Activated T-cell treated with anti-CD3 and anti-CD28 coated beads, Interleukin-2, amount 50 U/mL, for 72 hours (primary cell): ENCODE data around the gene NCLN. TPM values are rescaled to one million over a fixed set of nuclear protein-coding genes. Genes with fewer than 3 reads are reported as not detected.
A peak's percentile ranks its signal among the peaks of the same experiment; 100 is the strongest.
"Not testable (repeated sequence)": the region's sequence is repeated elsewhere in the genome, so short reads cannot be mapped to it uniquely, and the experiment has no call there.

Source experiments
- ATAC-seq, 2 donors: fragments of 150-1000 bp; cut with Tn5 transposase; replicated peaks in 1 of 2; 2 replicates each; pipeline ENCODE4 v1.10.0; 2021; ENCODE audit warnings: moderate library complexity in 2 of 2, mild to moderate bottlenecking in 1 of 2
- DNase-seq, 2 donors: peaks; one replicate each; pipeline ENCODE4 v3.0.0; 2021 to 2022; ENCODE audit warnings: mixed read lengths in 1 of 2
- H3K27ac Mint-ChIP-seq: one replicate; pipeline ENCODE4 v1.8.0; 2022; ENCODE audit warnings: mild to moderate bottlenecking, moderate library complexity, mixed read lengths
- H3K27me3 Mint-ChIP-seq: one replicate; pipeline ENCODE4 v1.8.0; 2022; ENCODE audit warnings: low read depth, mixed read lengths
- H3K36me3 Mint-ChIP-seq, 2 donors: one replicate each; pipeline ENCODE4 v1.8.0; 2022; ENCODE audit warnings: mixed read lengths in 2 of 2, mild to moderate bottlenecking in 1 of 2; ENCODE audit not compliant: insufficient read depth in 2 of 2
- H3K4me1 Mint-ChIP-seq: one replicate; pipeline ENCODE4 v1.8.0; 2022; ENCODE audit warnings: low read depth, mixed read lengths
- H3K4me3 Mint-ChIP-seq, 2 donors: one replicate each; pipeline ENCODE4 v1.8.0; 2022; ENCODE audit warnings: mild to moderate bottlenecking in 2 of 2, mixed read lengths in 2 of 2, moderate library complexity in 2 of 2
- H3K9me3 Mint-ChIP-seq, 2 donors: one replicate each; pipeline ENCODE4 v1.8.0; 2022; ENCODE audit warnings: mixed read lengths in 2 of 2
- total RNA-seq, 2 donors: library from RNA; stranded (reverse); gene quantifications; one replicate each; pipeline ENCODE4 v1.2.3, GENCODE V29; 2022

The NCLN gene
- total RNA-seq, 2 donors from 2014 or later = 35.0 to 38.7 TPM

DNA sequence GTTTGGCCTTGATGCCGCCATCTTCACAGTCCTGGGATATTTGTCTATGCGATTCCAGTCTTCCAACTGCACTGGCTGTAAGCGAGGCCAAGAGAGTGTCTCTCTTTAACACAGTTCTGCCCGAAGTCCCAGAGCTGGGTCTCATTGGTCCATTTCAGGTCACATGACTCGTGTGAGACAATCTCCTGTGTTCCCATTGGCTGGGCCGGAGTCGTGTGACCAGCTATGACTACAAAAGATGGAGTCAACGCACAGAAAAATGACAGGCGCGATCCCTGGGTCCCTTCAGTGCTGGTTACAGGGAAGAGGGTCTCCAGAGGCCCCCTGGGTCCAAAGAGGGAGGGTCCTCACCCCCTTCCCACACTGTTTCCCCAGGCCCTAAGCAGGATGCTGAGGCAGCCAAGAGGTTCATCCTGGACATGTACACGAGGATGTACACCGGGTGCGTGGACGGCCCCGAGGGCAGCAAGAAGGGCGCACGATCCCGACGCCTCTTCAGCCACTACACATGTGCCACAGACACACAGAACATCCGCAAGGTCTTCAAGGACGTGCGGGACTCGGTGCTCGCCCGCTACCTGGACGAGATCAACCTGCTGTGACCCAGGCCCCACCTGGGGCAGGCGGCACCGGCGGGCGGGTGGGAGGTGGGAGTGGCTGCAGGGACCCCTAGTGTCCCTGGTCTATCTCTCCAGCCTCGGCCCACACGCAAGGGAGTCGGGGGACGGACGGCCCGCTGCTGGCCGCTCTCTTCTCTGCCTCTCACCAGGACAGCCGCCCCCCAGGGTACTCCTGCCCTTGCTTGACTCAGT, 23.1 kb upstream of the NCLN start:
- Mint-ChIP-seq H3K27ac (no peak overlapping the region), H3K36me3 (peaks cover 19 to 26% of the 10 kb centered on the region in 2 donors), H3K27me3 (no peaks in the 10 kb centered on the region), H3K9me3 (peaks cover 2 to 4% of the 10 kb centered on the region in 2 donors), H3K4me1 (peaks cover 33% of the 10 kb centered on the region), H3K4me3 (no peak overlapping the region)
- peak; percentile 14 to 27 for ATAC-seq
- peak in 1 of 2 donors; percentile 29 for DNase-seq

- H3K27me3 Mint-ChIP-seq = no peaks in the 10 kb centered on the region
- H3K9me3 Mint-ChIP-seq = peaks cover 2 to 4% of the 10 kb centered on the region in 2 donors
- peaks cover 33% of the 10 kb centered on the region for H3K4me1 Mint-ChIP-seq
- H3K4me3 Mint-ChIP-seq = no peak overlapping the region
- ATAC-seq = peak; percentile 88
- no peak overlapping the region for H3K27ac Mint-ChIP-seq
- peaks cover 19 to 23% of the 10 kb centered on the region in 2 donors for H3K36me3 Mint-ChIP-seq
- DNase-seq = peak; percentile 73 to 74
These were observed 22.4 kb upstream of the NCLN start for GRCh38 chr19:3163230-3163886.

DNA sequence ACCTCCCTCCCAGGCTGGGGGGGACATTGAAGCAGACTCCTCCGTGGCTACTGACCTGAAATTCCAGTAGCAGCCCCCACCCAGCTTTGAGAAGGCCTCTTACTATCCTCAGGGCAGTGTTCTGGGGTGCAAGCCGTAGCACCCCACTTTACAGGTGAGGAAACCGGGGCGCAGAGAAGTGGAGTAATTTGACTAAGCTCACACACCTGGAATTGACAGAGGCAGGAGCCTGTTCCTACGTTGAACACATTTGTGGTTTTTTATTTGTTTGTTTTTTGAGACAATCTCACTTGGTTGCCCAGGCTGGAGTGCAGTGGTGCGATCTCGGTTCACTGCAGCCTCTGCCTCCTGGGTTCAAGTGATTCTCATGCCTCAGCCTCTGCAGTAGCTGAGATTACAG, 21.8 kb upstream of the NCLN start:
- ATAC-seq = no peak
- Mint-ChIP-seq H3K4me3 (no peak overlapping the region), H3K9me3 (peaks cover 2 to 4% of the 10 kb centered on the region in 2 donors), H3K27ac (no peak overlapping the region), H3K36me3 (peaks cover 16 to 18% of the 10 kb centered on the region in 2 donors), H3K27me3 (no peaks in the 10 kb centered on the region), H3K4me1 (peaks cover 33% of the 10 kb centered on the region)
- no peak for DNase-seq

GRCh38 chr19:3167533-3168272, 18.0 kb upstream of the NCLN start:
- peaks cover 26% of the 10 kb centered on the region for H3K4me1 Mint-ChIP-seq
- H3K27me3 Mint-ChIP-seq = no peaks in the 10 kb centered on the region

DNA sequence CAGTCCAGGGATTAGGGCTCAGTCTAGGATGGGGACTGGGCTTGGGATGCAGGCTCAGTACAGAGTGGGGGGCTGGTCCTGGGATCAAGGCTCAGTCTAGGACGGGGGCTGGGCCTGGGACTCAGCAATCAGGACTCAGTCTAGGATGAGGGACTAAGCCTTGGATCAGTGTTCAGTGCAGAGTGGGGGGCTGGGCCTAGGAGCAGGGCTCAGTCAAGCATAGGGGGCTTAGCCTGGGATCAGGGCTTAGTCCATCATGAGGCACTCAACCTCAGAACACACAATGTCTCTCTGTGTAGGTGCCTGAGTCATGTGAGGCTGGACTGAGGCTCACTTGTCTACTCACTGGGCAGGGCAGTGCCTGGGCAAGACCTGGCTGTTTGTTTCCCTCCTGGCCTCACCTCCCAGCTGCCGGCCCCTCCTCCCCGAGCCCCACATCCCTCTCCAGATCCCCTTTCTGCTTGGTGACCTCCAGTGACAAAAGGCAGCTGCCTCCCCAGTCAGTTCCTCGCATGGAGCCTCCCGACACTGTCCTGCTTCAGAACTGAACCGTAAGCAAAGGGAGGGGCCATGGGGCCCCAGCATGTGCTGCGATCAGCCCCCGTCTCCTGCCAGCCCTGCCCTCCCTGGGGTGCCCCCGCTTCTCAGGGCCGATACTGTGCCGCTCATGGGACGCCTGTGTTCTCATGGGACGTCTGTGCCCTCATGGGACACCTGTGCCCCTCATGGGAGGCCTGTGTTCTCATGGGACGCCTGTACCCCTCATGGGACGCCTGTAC, 13.6 kb upstream of the NCLN start:
- Mint-ChIP-seq H3K36me3 (peaks cover 0 to 2% of the 10 kb centered on the region in 2 donors), H3K27ac (no peak overlapping the region), H3K4me3 (no peak overlapping the region), H3K27me3 (no peaks in the 10 kb centered on the region), H3K4me1 (peaks cover 18% of the 10 kb centered on the region), H3K9me3 (no peaks in the 10 kb centered on the region)
- ATAC-seq (peak; percentile 15 to 26), DNase-seq (no peak)

More at GRCh38 chr19:3167533-3168272, 18.0 kb upstream of the NCLN start:
- no peak overlapping the region for H3K4me3 Mint-ChIP-seq
- H3K36me3 Mint-ChIP-seq = peaks cover 0 to 2% of the 10 kb centered on the region in 2 donors
- H3K27ac Mint-ChIP-seq = no peak overlapping the region
- ATAC-seq (no peak), DNase-seq (no peak)
- H3K9me3 Mint-ChIP-seq = no peaks in the 10 kb centered on the region

DNA sequence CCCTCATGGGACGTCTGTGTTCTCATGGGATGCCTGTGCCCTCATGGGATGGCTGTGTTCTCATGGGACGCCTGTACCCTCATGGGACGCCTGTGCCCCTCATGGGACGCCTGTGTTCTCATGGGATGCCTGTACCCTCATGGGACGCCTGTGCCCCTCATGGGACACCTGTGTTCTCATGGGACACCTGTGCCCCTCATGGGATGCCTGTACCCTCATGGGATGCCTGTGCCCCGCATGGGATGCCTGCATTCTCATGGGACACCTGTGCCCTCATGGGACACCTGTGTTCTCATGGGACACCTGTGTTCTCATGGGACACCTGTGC, 13.1 kb upstream of the NCLN start:
- H3K4me3 Mint-ChIP-seq, H3K27ac Mint-ChIP-seq, ATAC-seq, DNase-seq, H3K27me3 Mint-ChIP-seq, H3K9me3 Mint-ChIP-seq, H3K36me3 Mint-ChIP-seq: not testable (repeated sequence)
- peaks cover 21% of the 10 kb centered on the region for H3K4me1 Mint-ChIP-seq

DNA sequence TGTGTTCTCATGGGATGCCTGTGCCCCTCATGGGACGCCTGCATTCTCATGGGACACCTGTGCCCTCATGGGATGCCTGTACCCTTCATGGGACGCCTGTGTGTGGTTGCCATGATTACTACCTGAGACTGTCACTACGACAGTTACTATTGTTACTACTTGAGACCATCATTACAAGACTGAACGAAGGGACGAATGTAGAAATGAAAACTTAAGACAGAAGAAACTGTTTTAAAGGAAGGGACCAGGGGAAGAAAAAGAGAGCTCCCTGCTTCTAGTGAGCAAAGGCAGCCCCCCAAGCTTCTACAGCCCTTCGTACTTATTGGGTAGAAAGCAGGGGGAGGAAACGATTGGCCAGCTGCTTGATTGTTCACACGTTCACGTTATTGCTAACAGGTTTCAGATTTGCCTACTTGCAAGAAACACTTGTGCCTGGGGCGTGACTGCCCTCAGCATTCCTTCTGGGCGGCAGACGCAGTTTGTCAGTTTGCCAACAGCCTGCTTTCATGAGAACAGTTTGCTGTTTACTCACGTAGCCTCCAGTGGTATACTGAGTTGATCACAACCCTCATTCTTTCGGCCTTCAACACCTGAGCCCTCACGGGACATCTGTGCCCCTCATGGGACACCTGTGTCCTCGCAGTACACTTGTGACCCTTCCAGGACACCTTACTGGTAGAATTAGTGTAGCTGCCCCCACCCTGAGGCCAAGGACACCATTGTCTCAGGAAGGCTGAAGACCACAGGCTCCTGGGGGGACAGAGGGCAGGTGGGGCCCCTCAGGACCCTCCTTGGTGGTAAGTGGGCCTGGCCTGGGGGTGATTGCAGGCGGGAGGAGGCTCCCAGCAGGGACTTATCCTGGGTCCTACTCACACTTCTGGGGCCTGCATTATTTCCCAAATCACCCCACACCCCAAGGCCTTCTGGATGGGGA, 9.7 kb upstream of the NCLN start:
- Mint-ChIP-seq H3K27ac (peak overlapping the region; percentile 68), H3K36me3 (peaks cover 5 to 13% of the 10 kb centered on the region in 2 donors), H3K4me1 (peaks cover 17% of the 10 kb centered on the region), H3K9me3 (no peaks in the 10 kb centered on the region), H3K27me3 (no peaks in the 10 kb centered on the region), H3K4me3 (peak overlapping the region; percentile 72 to 88)
- no peak for DNase-seq
- ATAC-seq = no peak

DNA sequence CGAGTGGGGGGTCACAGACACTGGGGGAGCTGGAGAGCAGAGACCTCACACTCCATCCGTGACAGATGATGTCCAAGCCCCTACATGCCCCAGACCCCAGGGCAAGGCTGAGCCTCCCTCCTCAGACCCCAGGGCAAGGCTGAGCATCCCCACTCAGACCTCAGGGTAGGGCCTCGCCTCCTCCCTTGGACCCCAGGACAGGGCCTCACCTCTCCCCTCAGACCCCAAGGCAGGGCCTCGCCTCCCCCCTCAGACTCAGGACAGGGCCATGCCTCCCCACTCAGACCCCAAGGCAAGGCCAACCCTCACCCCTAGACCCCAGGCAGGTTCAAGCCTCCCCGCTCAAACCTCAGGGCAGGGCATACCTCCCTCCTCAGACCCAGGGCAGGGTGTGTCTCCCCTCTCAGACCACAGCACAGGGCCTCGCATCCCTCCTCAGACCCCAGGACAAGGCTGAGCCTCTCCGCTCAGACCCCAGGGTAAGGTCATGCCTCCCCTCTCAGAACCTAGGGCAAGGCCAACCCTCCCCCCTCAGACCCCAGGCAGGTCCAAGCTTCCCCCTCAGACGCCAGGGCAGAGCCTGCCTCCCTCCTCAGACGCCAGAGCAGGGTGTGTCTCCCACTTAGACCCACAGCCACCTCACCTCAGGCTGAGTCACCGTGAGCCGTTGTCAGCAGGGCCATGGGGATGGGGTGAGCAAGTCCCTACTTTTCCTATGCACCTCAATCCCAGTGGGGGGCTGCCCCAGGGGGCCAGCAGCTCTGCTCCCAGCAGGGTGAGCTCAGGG, 8.8 kb upstream of the NCLN start:
- peaks cover 5 to 13% of the 10 kb centered on the region in 2 donors for H3K36me3 Mint-ChIP-seq
- peak; percentile 55 to 67 for ATAC-seq

DNA sequence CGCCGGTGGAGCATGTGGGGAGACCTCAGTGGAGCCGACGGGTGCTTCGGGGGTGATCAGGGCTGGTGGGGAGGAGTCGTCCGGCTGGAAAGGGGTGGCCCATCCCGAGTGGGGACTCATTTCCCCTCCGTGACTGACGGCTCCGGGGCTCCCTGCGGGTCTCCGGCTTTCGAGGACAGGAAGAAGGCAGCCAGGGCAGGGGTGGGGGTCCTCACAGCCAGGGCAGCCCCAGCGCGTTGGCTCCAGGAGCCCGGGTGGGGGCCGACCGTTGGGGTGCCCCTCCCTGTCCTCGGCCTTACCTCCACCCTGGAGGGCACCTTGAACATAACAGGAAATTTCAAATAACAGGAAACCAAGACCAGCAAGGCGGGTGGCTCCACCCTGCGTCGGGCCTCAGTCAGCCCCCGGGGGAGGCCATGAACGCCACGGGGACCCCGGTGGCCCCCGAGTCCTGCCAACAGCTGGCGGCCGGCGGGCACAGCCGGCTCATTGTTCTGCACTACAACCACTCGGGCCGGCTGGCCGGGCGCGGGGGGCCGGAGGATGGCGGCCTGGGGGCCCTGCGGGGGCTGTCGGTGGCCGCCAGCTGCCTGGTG, 7.3 kb upstream of the NCLN start, which contains the start of gene S1PR4:
Gene S1PR4, plus strand, starts transcription at position 393 of the 596 bp plus-strand sequence. Its CDS starts 24 bp downstream, at position 417.
- Mint-ChIP-seq H3K36me3 (peaks cover 5 to 13% of the 10 kb centered on the region in 2 donors), H3K9me3 (no peaks in the 10 kb centered on the region)
- ATAC-seq = peak; percentile 69 to 72

More for the DNA sequence above, 8.8 kb upstream of the NCLN start:
- H3K9me3 Mint-ChIP-seq = no peaks in the 10 kb centered on the region
- peak; percentile 74 to 76 for DNase-seq
- no peaks in the 10 kb centered on the region for H3K27me3 Mint-ChIP-seq
- peak overlapping the region; percentile 72 to 88 for H3K4me3 Mint-ChIP-seq
- H3K4me1 Mint-ChIP-seq = peaks cover 21% of the 10 kb centered on the region
- peak overlapping the region; percentile 30 for H3K27ac Mint-ChIP-seq

GRCh38 chr19:3178973-3179738, 6.6 kb upstream of the NCLN start:
- Mint-ChIP-seq H3K4me3 (peak overlapping the region; percentile 93), H3K36me3 (peaks cover 5 to 13% of the 10 kb centered on the region in 2 donors), H3K27ac (peak overlapping the region; percentile 94), H3K4me1 (peaks cover 41% of the 10 kb centered on the region), H3K9me3 (no peaks in the 10 kb centered on the region), H3K27me3 (no peaks in the 10 kb centered on the region)
- ATAC-seq = peak; percentile 23 to 36
- peak in 1 of 2 donors; percentile 37 for DNase-seq

More for the DNA sequence above, 7.3 kb upstream of the NCLN start, which contains the start of gene S1PR4:
- peak; percentile 70 to 71 for DNase-seq
- Mint-ChIP-seq H3K27me3 (no peaks in the 10 kb centered on the region), H3K4me3 (peak within 1 kb of the TSS; percentile 93), H3K4me1 (peaks cover 34% of the 10 kb centered on the region), H3K27ac (peak within 1 kb of the TSS; percentile 94)
